LoVo (cell line): ENCODE data around the gene KRTAP19-4.
"Not testable (repeated sequence)": the region's sequence is repeated elsewhere in the genome, so short reads cannot be mapped to it uniquely, and the experiment has no call there.

ENCODE experiments used
- DNase-seq: peaks from one replicate; pipeline ENCODE4 v3.0.0-alpha.2; 2016; ENCODE audit warnings: low spot score

KRTAP19-4 gene, protein sequence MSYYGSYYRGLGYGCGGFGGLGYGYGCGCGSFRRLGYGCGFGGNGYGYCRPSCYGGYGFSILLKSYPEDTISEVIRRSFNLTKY

GRCh38 chr21:30497065-30497464 lies at the start of gene KRTAP19-4:
KRTAP19-4 (minus strand) TSS chr21:30497165; CDS start chr21:30497110, 55 bp downstream.
- no peak for DNase-seq

GRCh38 chr21:30541764-30542163 lies 44.8 kb upstream of the KRTAP19-4 start, which contains the start of gene KRTAP19-6:
KRTAP19-6 (minus strand) TSS chr21:30541864; CDS start chr21:30541833, 31 bp downstream.
- no peak for DNase-seq

- no peak for DNase-seq
Measured at GRCh38 chr21:30518876-30519275, 21.9 kb upstream of the KRTAP19-4 start.

DNA sequence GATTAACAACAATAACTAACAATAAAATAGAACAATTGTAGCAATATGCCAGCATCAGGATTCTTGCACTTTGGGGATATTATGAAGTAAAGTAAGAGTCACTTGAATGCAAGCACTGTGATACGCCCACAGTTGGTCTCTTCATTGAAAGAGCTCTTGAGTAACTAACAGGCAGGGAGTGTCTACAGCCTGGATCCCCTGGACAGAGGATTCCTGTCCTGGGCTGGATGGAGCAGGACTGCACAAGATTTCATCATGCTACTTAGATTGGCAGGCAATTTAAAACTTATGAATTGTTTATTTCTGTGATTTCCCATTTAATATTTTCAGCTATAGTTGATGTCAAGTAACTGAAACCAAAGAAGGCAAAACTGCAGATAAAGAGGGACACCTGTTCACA lies 18.7 kb upstream of the KRTAP19-4 start:
- no peak for DNase-seq

DNA sequence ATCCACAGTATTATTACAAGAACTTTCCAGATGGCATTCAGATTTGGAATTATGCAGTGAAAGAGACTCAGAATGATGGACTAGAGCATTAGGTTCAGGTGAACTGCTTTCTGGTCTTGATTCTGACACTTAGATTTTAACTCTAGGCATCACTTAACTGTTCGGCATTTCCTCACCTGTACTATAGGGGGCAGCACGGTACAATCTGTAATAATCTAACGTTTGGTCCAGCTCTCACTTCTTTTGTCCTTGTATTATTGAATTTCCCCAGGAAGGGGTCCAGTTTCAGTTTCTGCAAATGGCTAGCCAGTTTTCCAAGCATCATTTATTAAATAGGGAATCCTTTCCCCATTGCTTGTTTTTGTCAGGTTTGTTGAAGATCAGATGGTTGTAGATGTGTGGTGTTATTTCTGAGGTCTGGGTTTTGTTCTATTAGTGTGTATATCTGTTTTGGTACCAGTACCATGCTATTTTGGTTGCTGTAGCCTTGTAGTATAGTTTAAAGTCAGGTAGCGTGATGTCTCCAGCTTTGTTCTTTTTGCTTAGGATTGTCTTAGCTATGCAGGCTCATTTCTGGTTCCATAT lies 8.7 kb upstream of the KRTAP19-4 start:
- DNase-seq = not testable (repeated sequence)

DNA sequence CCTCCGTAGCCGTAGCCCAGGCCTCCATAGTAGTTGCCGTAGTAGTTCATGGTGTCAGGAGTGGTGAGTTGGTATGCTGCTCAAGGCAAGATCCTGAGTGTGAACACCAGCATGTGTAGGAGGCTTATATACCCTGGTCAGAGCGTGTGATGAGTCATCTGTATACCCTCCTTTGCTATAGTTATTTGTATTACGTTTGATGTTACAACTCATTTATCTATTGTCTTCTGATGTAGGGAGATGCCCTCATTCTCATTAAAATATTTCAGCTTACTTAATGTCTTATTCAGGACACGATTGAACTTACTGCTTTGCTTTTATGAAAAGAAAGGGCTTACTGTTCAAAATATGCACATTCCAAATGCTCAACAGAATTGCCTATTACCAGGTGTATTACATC lies 5.1 kb upstream of the KRTAP19-4 start, which contains the start of gene KRTAP19-5:
KRTAP19-5 (minus strand) TSS at position 101 of the 400 bp plus-strand sequence; CDS start at position 50, 51 bp downstream.
- no peak for DNase-seq

- no peak for DNase-seq
Measured at GRCh38 chr21:30491963-30492428, 5.0 kb downstream of the KRTAP19-4 start, which contains the start of gene KRTAP19-3. KRTAP19-3 (minus strand) TSS chr21:30492013; CDS start chr21:30491957, 56 bp downstream.

DNA sequence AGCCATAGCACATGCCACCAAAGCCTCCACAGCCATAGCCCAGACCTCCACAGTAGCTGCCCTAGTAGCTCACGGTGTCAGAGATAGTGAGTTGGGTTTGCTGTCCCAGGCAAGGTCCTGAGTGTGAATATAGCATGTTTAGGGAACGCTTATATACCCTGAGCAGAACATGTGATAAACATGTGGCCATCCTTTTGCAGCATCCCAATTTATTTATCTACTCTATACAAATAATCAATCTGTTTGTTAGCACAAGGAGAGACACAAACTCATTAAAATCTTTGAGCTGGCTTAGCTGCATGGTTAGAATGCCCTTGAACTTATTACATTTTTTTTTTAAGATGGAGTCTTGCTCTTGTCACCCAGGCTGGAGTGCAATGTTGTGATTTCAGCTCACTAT lies 9.6 kb downstream of the KRTAP19-4 start, which contains the start of gene KRTAP19-2:
KRTAP19-2 (minus strand) TSS at position 101 of the 400 bp plus-strand sequence; CDS start at position 13, 88 bp downstream.
- DNase-seq = no peak

DNA sequence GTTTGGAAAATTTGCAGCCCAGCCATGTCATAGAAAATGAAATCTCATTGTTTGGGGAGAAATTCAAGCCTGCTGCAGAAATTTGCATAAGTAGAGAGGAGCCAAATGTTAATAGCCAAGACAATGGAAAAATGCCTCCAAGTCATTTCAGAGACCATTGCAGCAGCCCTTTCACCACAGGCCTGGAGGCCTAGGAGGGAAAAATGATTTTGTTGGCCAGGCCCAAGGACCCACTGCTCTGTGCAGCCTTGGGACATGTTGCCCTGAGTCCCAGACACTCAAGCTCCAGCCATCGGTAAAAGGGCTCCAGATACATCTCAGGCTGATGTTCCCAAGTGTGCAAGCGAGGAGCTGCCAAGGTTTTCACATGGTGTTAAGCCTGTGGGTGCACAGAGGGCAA lies 10.8 kb downstream of the KRTAP19-4 start:
- DNase-seq = no peak

GRCh38 chr21:30482130-30482529 lies 14.8 kb downstream of the KRTAP19-4 start:
- DNase-seq = no peak

- no peak for DNase-seq
Measured at GRCh38 chr21:30480145-30480544, 16.8 kb downstream of the KRTAP19-4 start, which contains the start of gene KRTAP19-1. KRTAP19-1 (minus strand) TSS chr21:30480367; CDS start chr21:30480317, 50 bp downstream.

GRCh38 chr21:30479259-30479658 lies 17.7 kb downstream of the KRTAP19-4 start:
- DNase-seq = no peak

DNA sequence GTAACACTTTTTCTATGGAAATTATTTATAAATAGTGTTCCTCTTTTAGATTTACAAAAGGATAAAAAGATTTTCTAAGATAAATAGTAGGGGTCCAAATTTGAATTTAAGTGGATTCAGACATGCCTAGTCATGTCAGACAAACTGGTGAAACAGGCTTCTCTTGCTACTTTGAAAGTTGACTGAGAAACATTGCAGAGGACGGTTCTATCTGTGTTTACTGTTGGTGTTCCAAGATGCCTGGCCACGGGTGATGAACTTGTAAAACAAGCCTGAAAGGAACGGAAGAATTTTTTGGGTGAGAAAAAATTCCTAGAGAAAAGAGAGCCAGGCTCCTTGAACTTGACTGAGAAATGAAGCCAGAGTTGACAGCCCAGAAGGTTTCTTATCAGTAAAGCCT lies 19.0 kb downstream of the KRTAP19-4 start:
- DNase-seq = no peak

DNA sequence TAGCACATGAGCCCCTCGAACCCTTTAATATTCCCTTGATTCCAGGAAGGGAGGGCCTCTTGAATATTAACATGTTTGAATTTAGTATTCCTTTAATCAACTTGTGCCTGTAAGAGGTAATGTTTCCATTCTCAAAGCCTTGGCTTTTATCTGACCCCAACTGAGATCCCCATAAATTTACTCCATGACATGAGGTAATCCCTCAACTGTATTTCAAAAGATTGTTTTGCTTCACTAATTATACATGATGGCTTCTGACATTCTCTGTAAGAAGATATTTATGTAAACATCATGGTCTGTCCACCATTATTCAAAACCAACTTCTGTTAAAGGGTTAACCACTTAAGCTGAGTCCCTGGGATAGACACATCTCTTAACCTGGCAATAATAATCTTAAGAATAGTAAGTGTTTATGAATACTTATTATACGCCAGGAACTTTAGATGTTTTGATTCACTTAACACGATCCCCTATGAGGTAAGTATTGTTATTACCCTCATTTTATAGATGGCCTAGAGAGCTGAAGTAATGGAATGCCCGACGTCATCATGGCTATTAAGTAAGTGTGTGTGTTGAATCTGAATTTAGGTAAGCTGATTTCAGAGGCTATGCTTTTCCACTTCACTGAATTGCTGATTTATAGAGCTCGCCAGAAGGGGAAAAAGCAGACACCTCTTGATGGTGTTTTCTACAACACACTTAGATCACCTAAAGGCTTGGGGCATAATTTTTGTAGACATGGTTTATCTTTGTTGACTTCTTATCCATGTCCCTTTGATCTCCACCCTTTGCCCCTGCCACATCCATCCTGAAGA lies 27.9 kb downstream of the KRTAP19-4 start:
- DNase-seq = no peak

DNA sequence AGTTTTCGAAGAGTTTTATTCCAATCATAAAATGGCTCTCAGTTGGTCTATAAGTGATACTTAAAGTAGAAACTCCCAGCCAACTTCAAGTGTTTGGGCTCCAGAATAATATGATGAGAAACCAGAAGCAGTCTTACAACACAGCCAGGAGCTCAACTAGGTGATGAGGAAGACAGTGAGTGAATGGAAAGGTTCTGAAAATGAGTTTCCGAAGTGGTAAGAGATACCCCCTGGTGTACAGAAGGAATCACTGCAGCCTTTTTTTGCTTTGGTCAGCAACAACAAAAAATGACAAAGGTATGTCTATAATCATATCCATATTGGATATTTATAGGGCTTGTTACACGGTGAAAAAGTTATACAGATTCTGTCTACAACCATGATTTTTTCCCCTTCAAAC lies 33.3 kb downstream of the KRTAP19-4 start:
- DNase-seq = no peak

DNA sequence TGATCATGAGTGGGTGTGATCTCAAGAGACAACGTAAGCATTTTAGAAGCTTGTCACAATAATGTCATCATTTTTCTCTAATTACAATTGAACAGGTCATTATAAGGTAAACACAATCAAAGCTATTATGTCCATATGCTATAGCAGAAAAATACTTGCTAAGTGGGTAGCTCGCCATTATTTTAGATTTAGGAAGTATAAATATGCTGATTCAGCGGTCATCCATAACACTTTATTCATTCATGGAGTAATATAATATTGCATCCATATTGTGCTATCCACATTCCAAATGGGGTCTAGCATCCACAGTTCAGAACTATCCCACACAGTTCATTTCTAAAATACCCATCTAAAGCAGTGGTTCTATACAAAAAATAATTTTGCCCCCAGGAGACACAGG lies 48.5 kb downstream of the KRTAP19-4 start:
- no peak for DNase-seq

DNA sequence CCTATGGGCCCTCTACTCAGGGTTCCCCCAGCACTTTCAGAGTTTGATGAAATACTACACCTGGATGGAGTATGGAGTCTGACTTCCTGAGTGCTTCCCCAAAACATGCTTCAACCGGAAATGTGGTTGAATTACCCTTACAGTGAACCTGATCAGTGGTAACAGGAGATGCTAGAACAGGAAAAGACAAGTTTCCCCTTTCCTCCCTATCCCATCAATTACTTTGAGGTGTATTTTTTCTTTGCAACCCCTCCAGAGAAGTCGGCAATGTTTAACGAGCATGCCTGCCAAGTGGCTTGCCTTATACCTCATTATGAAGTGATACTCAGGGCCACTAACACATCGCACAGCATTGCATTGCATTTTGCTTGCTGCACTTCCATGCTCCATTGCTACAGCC lies 49.9 kb downstream of the KRTAP19-4 start:
- DNase-seq = no peak
